ENCODE results near the gene FNDC3B.

The FNDC3B gene

DNA sequence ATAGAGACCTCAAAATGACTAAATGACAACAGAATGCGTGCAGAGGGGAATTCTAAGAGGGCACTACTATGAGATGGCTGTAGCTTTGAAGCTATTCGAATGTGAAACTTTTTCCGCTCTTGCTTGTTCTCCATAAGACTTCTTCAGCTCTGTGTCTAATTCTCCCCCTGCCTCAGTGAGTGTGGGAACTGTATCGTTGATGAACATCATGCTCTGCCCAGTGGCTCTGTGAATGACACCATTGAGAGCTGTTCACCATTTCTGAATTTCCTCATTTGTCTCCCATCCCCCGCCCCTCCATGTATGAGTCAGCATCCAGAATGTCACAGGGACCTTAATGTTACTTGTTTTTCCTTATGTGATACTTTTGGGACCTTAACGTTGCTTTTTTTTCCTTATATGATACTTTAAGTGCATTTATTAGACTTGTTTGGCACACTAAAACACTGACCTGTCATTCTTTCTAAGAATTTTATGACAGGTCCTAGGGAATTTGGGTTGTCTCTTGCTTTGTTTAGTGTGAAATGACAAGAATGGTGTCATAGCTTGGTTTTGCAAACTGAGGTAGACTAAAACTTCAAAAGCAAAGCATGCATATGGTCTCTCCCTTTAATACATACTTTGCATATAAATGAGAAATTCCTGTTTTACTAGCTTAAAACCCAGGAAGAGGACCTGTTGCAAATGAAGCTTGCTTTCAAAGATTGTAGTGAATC lies 99.6 kb downstream of the FNDC3B start:
- peak overlapping the region; percentile 25 for H3K4me3 ChIP-seq (ENCODE audit: low read depth, low read length)
- DNase-seq (ENCODE audit: low read depth), result peak; percentile 79
- TF ChIP-seq, protein P1, sequence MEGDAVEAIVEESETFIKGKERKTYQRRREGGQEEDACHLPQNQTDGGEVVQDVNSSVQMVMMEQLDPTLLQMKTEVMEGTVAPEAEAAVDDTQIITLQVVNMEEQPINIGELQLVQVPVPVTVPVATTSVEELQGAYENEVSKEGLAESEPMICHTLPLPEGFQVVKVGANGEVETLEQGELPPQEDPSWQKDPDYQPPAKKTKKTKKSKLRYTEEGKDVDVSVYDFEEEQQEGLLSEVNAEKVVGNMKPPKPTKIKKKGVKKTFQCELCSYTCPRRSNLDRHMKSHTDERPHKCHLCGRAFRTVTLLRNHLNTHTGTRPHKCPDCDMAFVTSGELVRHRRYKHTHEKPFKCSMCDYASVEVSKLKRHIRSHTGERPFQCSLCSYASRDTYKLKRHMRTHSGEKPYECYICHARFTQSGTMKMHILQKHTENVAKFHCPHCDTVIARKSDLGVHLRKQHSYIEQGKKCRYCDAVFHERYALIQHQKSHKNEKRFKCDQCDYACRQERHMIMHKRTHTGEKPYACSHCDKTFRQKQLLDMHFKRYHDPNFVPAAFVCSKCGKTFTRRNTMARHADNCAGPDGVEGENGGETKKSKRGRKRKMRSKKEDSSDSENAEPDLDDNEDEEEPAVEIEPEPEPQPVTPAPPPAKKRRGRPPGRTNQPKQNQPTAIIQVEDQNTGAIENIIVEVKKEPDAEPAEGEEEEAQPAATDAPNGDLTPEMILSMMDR (IDR thresholded peaks at IDR 0.05; ENCODE audit: insufficient read depth, low read depth, low read length, missing control alignments), result no peak

DNA sequence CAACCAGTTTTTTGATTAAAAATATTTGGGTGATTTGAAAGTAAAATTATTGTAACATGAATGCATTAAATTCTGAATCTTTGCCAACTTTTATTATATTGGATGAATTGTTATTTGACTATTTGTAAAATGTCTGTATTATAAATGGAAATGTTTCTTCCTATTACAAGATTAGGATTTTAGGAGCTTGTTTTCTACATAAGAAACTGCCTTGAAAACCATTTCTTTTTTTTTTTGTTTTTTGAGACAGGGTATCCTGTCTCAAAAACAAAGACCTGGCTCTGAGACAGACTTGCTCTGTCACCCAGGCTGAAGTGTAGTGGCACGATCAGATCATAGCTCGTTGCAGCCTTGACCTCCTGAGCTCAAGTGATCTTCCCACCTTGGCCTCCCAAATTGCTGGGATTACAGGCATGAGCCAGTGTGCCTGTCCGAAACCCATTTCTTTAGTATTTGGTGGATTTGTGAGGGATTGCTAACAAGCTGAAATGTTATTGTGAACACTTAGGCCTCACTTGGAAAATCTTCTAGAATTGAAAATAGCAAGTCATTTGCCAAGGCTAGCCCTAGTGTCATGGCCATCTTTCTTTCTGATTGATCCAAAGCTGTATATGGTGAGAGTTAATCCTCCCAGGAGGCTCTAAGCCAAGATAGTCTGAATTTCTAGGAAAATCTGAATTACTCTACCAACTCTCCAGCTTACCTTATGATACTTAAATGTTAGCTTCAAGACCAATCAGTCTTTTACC lies 100.3 kb downstream of the FNDC3B start:
- no peak overlapping the region for H3K4me3 ChIP-seq (ENCODE audit: low read depth, low read length)

DNA sequence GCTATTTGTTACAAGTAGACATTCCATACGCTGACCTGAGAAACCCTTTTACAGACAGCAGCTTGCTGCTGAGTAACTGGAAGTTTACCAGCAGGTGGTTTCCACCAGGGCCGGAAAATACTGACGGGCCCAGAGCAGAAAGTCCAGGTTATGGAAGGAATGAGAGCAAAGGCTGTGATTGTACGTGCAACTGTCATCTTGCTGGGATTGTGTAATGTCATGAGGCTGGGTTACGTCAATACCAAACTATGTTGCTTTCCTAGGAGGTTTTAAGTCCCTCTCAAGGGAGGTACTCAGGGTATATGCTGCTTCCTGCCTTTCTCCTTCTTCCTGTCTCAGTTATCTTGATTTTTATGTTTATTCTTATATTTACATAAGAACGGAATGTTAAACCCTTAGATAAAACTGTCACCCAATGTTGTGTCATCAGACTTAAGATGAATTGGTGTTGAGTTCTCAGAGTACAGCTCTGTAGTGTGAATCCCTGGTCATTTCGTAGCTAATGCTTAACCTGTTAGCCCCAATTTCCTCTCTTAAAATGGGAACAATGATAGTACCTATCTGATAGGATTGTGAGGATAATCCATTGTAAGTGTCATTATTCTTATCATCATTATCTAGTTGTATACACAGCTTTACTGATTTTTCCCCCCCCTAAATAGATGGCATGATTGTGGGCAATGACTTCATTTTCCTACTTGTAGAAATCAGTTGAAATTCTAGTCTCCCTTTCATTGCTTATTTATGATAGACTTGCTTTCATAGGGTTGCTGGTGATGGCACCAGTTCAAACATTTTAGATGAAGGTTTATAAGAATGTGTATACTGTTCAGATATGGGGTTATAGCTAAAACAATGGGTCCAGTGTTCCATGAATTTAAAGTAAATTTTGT lies 101.4 kb downstream of the FNDC3B start:
- DNase-seq (ENCODE audit: low read depth), result no peak
- TF ChIP-seq, protein P1 (IDR thresholded peaks at IDR 0.05; ENCODE audit: insufficient read depth, low read depth, low read length, missing control alignments), result no peak
- H3K4me3 ChIP-seq (ENCODE audit: low read depth, low read length), result no peak overlapping the region

More for the DNA sequence above, 100.3 kb downstream of the FNDC3B start:
- TF ChIP-seq, protein P1 (IDR thresholded peaks at IDR 0.05; ENCODE audit: insufficient read depth, low read depth, low read length, missing control alignments), result no peak
- DNase-seq (ENCODE audit: low read depth), result no peak

DNA sequence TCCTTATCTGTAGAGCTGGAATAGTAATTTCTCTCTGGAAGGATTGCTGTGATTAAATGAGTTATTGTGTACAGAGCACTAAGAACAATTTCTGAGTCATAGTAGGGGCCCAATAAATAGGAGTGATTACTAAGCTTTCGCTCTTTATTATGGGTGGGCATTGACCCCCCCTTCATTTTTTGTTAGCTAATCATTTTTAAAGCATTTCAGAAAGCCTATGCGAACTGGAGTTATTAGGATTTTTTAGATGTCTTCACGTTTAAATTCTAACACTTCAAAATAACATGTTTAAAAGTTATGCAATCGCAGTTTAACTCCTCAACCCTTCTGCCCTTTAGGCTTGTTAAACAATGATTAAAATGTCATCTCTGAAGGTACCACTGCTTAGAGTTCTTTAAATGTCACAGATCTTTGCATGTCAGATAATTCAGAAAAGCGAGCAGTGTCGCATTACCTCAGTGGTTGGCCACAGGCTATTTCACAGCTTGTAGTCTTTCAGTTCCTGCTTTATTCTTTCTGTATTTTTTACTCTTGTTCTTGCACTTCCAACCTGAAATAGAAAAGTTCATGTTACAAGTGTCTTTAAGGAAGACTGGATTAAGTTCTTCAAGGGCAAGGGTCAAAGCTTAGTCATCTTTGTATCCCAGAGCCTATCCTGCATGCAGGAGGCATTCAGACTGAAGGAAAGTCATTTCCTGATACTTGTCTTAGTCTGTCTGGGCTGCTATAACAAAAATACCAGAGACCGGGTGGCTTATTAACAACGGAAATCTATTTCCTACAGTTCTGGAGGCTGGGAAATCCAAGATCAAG lies 102.9 kb downstream of the FNDC3B start:
- H3K4me3 ChIP-seq (ENCODE audit: low read depth, low read length), result peak overlapping the region; percentile 13
- TF ChIP-seq, protein P1 (IDR thresholded peaks at IDR 0.05; ENCODE audit: insufficient read depth, low read depth, low read length, missing control alignments), result no peak
- peak; percentile 86 for DNase-seq (ENCODE audit: low read depth)

DNA sequence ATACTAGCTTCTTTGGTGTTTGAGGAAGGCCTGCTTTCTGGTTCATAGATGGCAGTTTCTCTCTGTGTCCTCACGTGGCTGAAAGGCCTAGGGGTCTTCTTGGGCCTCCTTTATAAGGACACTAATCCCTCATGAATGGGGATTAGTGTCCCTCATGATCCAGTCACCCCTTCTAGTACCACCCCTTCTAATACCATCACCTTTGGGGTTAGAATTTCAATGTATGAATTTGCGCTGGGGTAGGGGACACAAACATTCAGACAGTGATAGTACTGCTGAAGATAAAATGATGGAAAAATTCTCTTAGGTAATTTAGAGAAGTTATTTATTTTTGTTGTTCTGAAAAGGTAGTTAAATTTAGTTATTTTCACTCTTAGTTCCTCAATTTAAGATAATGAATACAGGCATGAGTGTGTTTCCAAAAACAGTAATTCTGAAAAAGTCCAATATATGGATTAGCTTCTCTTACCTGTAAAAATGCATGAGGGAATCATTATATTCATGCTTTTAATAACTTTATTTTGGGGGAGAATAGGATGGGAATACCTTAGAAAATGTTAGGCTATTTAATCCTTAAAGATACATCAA lies 103.6 kb downstream of the FNDC3B start:
- peak overlapping the region; percentile 11 for H3K4me3 ChIP-seq (ENCODE audit: low read depth, low read length)
- no peak for DNase-seq (ENCODE audit: low read depth)
- TF ChIP-seq, protein P1 (IDR thresholded peaks at IDR 0.05; ENCODE audit: insufficient read depth, low read depth, low read length, missing control alignments), result no peak
